Right cardiac atrium (tissue), 5 donors: ENCODE data around the gene CAPN15. TPM values are rescaled to one million over a fixed set of nuclear protein-coding genes. Genes with fewer than 3 reads are reported as not detected.

ENCODE experiments used
- microRNA-seq, 2 donors: library from miRNA; unstranded; fragments of <30 nt; microRNA quantifications; one replicate each; pipeline ENCODE4 v1.2.0, GENCODE V29; 2020 to 2021
- polyA plus RNA-seq: library from polyadenylated mRNA; stranded (reverse); fragments of 200-250 nt; gene quantifications from one replicate; pipeline ENCODE4 v1.2.3, GENCODE V29; 2013
- total RNA-seq, 4 donors: library from RNA; stranded (reverse); fragmentation: NEBNext Ultra II Directional; extraction: Animal tissue kit (Norgen Biotek cat#: 25700); gene quantifications; one replicate each; pipeline ENCODE4 v1.2.1, GENCODE V29; 2021
- donor health status: healthy with polysubstance abuse.
- donor health status: DM: no; HTN: yes; CAD: no.
- donor health status: DM: no; HTN: no; CAD: no.
- donor health status: DM: no; HTN: yes; CAD: no; lungs with severe emphysema.
- donor health status: DM: yes; HTN: yes; CAD: no.

Gene CAPN15
- total and polyA plus RNA-seq, 5 donors, result 15.4 to 22.1 (median 18.2) TPM

Small RNA genes within 50 kb of the gene (microRNA-seq; reads per million reads assigned to microRNA genes)
- gene MIR3176, result 1.6 to 2.5 reads per million in 2 donors
- gene MIR5587, result 0 to 0.42 reads per million in 2 donors

Other genes with a start within 250 kb of the CAPN15 start
- gene ARHGDIG, start 247.1 kb upstream of the CAPN15 start, total RNA-seq, result 10 to 100 TPM in 1 of 4 donors, 1 to 10 TPM in 3; 3.5 to 11.3 (median 4.9) TPM
- 7.7 TPM for gene ARHGDIG, start 247.1 kb upstream of the CAPN15 start, polyA plus RNA-seq
- gene PDIA2, start 244.5 kb upstream of the CAPN15 start, total RNA-seq, result 10 to 100 TPM in 1 of 4 donors, 1 to 10 TPM in 3; 2.1 to 10.0 (median 2.3) TPM
- 0.91 TPM for gene PDIA2, start 244.5 kb upstream of the CAPN15 start, polyA plus RNA-seq
- gene AXIN1, start 175.0 kb upstream of the CAPN15 start, total RNA-seq, result 10 to 100 TPM in 3 of 4 donors, 1 to 10 TPM in 1; 8.4 to 12.2 (median 10.6) TPM
- 10.2 TPM for gene AXIN1, start 175.0 kb upstream of the CAPN15 start, polyA plus RNA-seq
- 10 to 100 TPM; 63.9 to 74.9 (median 69.3) TPM for gene MRPL28, start 157.2 kb upstream of the CAPN15 start, total RNA-seq
- 130 TPM for gene MRPL28, start 157.2 kb upstream of the CAPN15 start, polyA plus RNA-seq
- gene PGAP6, start 145.7 kb upstream of the CAPN15 start, total RNA-seq, result 10 to 100 TPM; 28.0 to 39.5 (median 34.8) TPM
- gene PGAP6, start 145.7 kb upstream of the CAPN15 start, polyA plus RNA-seq, result 33.2 TPM
- gene NME4, start 130.5 kb upstream of the CAPN15 start, total RNA-seq, result 10 to 100 TPM; 49.7 to 86.4 (median 66.0) TPM
- gene NME4, start 130.5 kb upstream of the CAPN15 start, polyA plus RNA-seq, result 73.1 TPM
- 10 to 100 TPM in 3 of 4 donors, 1 to 10 TPM in 1; 8.6 to 14.6 (median 13.3) TPM for gene DECR2, start 125.8 kb upstream of the CAPN15 start, total RNA-seq
- gene DECR2, start 125.8 kb upstream of the CAPN15 start, polyA plus RNA-seq, result 14.3 TPM
- 10 to 100 TPM; 32.2 to 44.6 (median 38.4) TPM for gene RAB11FIP3, start 102.1 kb upstream of the CAPN15 start, total RNA-seq
- gene RAB11FIP3, start 102.1 kb upstream of the CAPN15 start, polyA plus RNA-seq, result 25.1 TPM
- gene PRR35, start 32.7 kb downstream of the CAPN15 start, total RNA-seq, result not detected
- gene PRR35, start 32.7 kb downstream of the CAPN15 start, polyA plus RNA-seq, result not detected
- under 1 TPM; 0.22 to 0.62 (median 0.54) TPM for gene NHLRC4, start 39.3 kb downstream of the CAPN15 start, total RNA-seq
- 0.84 TPM for gene NHLRC4, start 39.3 kb downstream of the CAPN15 start, polyA plus RNA-seq
- gene PIGQ, start 42.3 kb downstream of the CAPN15 start, total RNA-seq, result 10 to 100 TPM; 19.8 to 23.0 (median 21.6) TPM
- 22.9 TPM for gene PIGQ, start 42.3 kb downstream of the CAPN15 start, polyA plus RNA-seq
- 10 to 100 TPM; 10.9 to 13.4 (median 11.9) TPM for gene RAB40C, start 62.4 kb downstream of the CAPN15 start, total RNA-seq
- 13.4 TPM for gene RAB40C, start 62.4 kb downstream of the CAPN15 start, polyA plus RNA-seq
- under 1 TPM; 0.15 to 0.70 (median 0.20) TPM for gene WFIKKN1, start 103.3 kb downstream of the CAPN15 start, total RNA-seq
- 0.29 TPM for gene WFIKKN1, start 103.3 kb downstream of the CAPN15 start, polyA plus RNA-seq
- gene METTL26, start 108.6 kb downstream of the CAPN15 start, total RNA-seq, result 10 to 100 TPM; 55.4 to 60.3 (median 56.6) TPM
- 128 TPM for gene METTL26, start 108.6 kb downstream of the CAPN15 start, polyA plus RNA-seq
- gene MCRIP2, start 114.1 kb downstream of the CAPN15 start, total RNA-seq, result 100 to 1,000 TPM in 1 of 4 donors, 10 to 100 TPM in 3; 71.2 to 121 (median 85.6) TPM
- 141 TPM for gene MCRIP2, start 114.1 kb downstream of the CAPN15 start, polyA plus RNA-seq
- gene WDR90, start 121.7 kb downstream of the CAPN15 start, total RNA-seq, result 10 to 100 TPM; 10.5 to 13.7 (median 12.0) TPM
- gene WDR90, start 121.7 kb downstream of the CAPN15 start, polyA plus RNA-seq, result 8.1 TPM
- gene RHOT2, start 140.4 kb downstream of the CAPN15 start, total RNA-seq, result 100 to 1,000 TPM in 1 of 4 donors, 10 to 100 TPM in 3; 84.3 to 104 (median 90.8) TPM
- 101 TPM for gene RHOT2, start 140.4 kb downstream of the CAPN15 start, polyA plus RNA-seq
- 1 to 10 TPM in 3 of 4 donors, under 1 TPM in 1; 0.89 to 2.9 (median 1.7) TPM for gene RHBDL1, start 148.0 kb downstream of the CAPN15 start, total RNA-seq
- gene RHBDL1, start 148.0 kb downstream of the CAPN15 start, polyA plus RNA-seq, result 2.3 TPM
- gene STUB1, start 152.7 kb downstream of the CAPN15 start, total RNA-seq, result 100 to 1,000 TPM; 114 to 121 (median 119) TPM
- 126 TPM for gene STUB1, start 152.7 kb downstream of the CAPN15 start, polyA plus RNA-seq
- 10 to 100 TPM; 52.0 to 55.7 (median 54.6) TPM for gene JMJD8, start 156.6 kb downstream of the CAPN15 start, total RNA-seq
- gene JMJD8, start 156.6 kb downstream of the CAPN15 start, polyA plus RNA-seq, result 49.7 TPM
- gene WDR24, start 162.7 kb downstream of the CAPN15 start, total RNA-seq, result 1 to 10 TPM; 7.1 to 9.0 (median 8.2) TPM
- gene WDR24, start 162.7 kb downstream of the CAPN15 start, polyA plus RNA-seq, result 6.3 TPM
- gene FBXL16, start 178.1 kb downstream of the CAPN15 start, total RNA-seq, result under 1 TPM; 0.19 to 0.38 (median 0.28) TPM
- 0.34 TPM for gene FBXL16, start 178.1 kb downstream of the CAPN15 start, polyA plus RNA-seq
- gene METRN, start 187.4 kb downstream of the CAPN15 start, total RNA-seq, result 10 to 100 TPM; 65.2 to 75.0 (median 69.4) TPM
- 68.2 TPM for gene METRN, start 187.4 kb downstream of the CAPN15 start, polyA plus RNA-seq
- 10 to 100 TPM; 25.7 to 38.8 (median 33.2) TPM for gene ANTKMT, start 193.4 kb downstream of the CAPN15 start, total RNA-seq
- 37.6 TPM for gene ANTKMT, start 193.4 kb downstream of the CAPN15 start, polyA plus RNA-seq
- under 1 TPM in 3 of 4 donors, not detected in 1; 0.36 to 0.97 (median 0.40) TPM for gene CCDC78, start 198.7 kb downstream of the CAPN15 start, total RNA-seq
- gene CCDC78, start 198.7 kb downstream of the CAPN15 start, polyA plus RNA-seq, result 0.48 TPM
- gene HAGHL, start 199.4 kb downstream of the CAPN15 start, total RNA-seq, result 10 to 100 TPM in 3 of 4 donors, 1 to 10 TPM in 1; 7.5 to 15.3 (median 12.0) TPM
- gene HAGHL, start 199.4 kb downstream of the CAPN15 start, polyA plus RNA-seq, result 21.0 TPM
- gene CIAO3, start 213.3 kb downstream of the CAPN15 start, total RNA-seq, result 10 to 100 TPM; 21.5 to 31.3 (median 23.4) TPM
- 28.2 TPM for gene CIAO3, start 213.3 kb downstream of the CAPN15 start, polyA plus RNA-seq
- gene MSLN, start 233.0 kb downstream of the CAPN15 start, total RNA-seq, result 1 to 10 TPM in 2 of 4 donors, under 1 TPM in 1, not detected in 1; 0.92 to 3.1 (median 1.0) TPM
- not detected for gene MSLN, start 233.0 kb downstream of the CAPN15 start, polyA plus RNA-seq